Measurements from ENCODE around the gene PDPK1.

- TF ChIP-seq, protein P1, sequence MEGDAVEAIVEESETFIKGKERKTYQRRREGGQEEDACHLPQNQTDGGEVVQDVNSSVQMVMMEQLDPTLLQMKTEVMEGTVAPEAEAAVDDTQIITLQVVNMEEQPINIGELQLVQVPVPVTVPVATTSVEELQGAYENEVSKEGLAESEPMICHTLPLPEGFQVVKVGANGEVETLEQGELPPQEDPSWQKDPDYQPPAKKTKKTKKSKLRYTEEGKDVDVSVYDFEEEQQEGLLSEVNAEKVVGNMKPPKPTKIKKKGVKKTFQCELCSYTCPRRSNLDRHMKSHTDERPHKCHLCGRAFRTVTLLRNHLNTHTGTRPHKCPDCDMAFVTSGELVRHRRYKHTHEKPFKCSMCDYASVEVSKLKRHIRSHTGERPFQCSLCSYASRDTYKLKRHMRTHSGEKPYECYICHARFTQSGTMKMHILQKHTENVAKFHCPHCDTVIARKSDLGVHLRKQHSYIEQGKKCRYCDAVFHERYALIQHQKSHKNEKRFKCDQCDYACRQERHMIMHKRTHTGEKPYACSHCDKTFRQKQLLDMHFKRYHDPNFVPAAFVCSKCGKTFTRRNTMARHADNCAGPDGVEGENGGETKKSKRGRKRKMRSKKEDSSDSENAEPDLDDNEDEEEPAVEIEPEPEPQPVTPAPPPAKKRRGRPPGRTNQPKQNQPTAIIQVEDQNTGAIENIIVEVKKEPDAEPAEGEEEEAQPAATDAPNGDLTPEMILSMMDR (IDR thresholded peaks at IDR 0.05), result no peak
- TF ChIP-seq POLR2A (IDR thresholded peaks at IDR 0.05) (no peak), POLR2AphosphoS5 (IDR thresholded peaks at IDR 0.05) (no peak)
Measured at GRCh38 chr16:2512735-2513404, 25.0 kb upstream of the PDPK1 start.

All from suprapubic skin (tissue), 4 donors.